ENCODE results near the gene UBE2V1. TPM values are rescaled to one million over a fixed set of nuclear protein-coding genes. Genes with fewer than 3 reads are reported as not detected.

Gene UBE2V1
- total and polyA plus RNA-seq, 2 of the 13 experiments (the other 11 are each of a cell fraction or from before 2014, with no cell fraction given), result 81.3 to 132 TPM

GRCh38 chr20:50120935-50121693 lies 8.2 kb upstream of the UBE2V1 start (continued):
- peak; percentile 93 for TF ChIP-seq ZNF501 (CRISPR knock-in tag; IDR thresholded peaks at IDR 0.05)
- TF ChIP-seq RBM39 (IDR thresholded peaks at IDR 0.05; ENCODE audit: low read depth, low read length, poor library complexity, severe bottlenecking), result no peak
- TF ChIP-seq, protein P1, sequence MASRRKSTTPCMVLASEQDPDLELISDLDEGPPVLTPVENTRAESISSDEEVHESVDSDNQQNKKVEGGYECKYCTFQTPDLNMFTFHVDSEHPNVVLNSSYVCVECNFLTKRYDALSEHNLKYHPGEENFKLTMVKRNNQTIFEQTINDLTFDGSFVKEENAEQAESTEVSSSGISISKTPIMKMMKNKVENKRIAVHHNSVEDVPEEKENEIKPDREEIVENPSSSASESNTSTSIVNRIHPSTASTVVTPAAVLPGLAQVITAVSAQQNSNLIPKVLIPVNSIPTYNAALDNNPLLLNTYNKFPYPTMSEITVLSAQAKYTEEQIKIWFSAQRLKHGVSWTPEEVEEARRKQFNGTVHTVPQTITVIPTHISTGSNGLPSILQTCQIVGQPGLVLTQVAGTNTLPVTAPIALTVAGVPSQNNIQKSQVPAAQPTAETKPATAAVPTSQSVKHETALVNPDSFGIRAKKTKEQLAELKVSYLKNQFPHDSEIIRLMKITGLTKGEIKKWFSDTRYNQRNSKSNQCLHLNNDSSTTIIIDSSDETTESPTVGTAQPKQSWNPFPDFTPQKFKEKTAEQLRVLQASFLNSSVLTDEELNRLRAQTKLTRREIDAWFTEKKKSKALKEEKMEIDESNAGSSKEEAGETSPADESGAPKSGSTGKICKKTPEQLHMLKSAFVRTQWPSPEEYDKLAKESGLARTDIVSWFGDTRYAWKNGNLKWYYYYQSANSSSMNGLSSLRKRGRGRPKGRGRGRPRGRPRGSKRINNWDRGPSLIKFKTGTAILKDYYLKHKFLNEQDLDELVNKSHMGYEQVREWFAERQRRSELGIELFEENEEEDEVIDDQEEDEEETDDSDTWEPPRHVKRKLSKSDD (CRISPR knock-in tag; IDR thresholded peaks at IDR 0.05; ENCODE audit: low read depth), result 0 out of 2 replicates have a peak, but pooled peaks have one; percentile 72
- TF ChIP-seq, protein P2, sequence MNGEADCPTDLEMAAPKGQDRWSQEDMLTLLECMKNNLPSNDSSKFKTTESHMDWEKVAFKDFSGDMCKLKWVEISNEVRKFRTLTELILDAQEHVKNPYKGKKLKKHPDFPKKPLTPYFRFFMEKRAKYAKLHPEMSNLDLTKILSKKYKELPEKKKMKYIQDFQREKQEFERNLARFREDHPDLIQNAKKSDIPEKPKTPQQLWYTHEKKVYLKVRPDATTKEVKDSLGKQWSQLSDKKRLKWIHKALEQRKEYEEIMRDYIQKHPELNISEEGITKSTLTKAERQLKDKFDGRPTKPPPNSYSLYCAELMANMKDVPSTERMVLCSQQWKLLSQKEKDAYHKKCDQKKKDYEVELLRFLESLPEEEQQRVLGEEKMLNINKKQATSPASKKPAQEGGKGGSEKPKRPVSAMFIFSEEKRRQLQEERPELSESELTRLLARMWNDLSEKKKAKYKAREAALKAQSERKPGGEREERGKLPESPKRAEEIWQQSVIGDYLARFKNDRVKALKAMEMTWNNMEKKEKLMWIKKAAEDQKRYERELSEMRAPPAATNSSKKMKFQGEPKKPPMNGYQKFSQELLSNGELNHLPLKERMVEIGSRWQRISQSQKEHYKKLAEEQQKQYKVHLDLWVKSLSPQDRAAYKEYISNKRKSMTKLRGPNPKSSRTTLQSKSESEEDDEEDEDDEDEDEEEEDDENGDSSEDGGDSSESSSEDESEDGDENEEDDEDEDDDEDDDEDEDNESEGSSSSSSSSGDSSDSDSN (CRISPR knock-in tag; IDR thresholded peaks at IDR 0.05), result peak; percentile 66
- TF ChIP-seq ZNF607 (CRISPR knock-in tag; IDR thresholded peaks at IDR 0.05; ENCODE audit: borderline replicate concordance), result no peak
- TF ChIP-seq ZBTB33 (CRISPR knock-in tag; IDR thresholded peaks at IDR 0.05), result peak; percentile 69
- peak; percentile 43; the same call in 1 of the 2 replicates for TF ChIP-seq ZNF776 (CRISPR knock-in tag; IDR thresholded peaks at IDR 0.05)
- peak; percentile 88 for TF ChIP-seq TEAD3 (CRISPR knock-in tag; optimal IDR thresholded peaks at IDR 0.05; ENCODE audit: borderline replicate concordance)
- TF ChIP-seq ZC3H13 (CRISPR knock-in tag; IDR thresholded peaks at IDR 0.05), result 0 out of 2 replicates have a peak, but pooled peaks have one; percentile 33
- TF ChIP-seq ZNF367 (CRISPR knock-in tag; IDR thresholded peaks at IDR 0.05; ENCODE audit: borderline replicate concordance), result no peak
- TF ChIP-seq, protein P3, sequence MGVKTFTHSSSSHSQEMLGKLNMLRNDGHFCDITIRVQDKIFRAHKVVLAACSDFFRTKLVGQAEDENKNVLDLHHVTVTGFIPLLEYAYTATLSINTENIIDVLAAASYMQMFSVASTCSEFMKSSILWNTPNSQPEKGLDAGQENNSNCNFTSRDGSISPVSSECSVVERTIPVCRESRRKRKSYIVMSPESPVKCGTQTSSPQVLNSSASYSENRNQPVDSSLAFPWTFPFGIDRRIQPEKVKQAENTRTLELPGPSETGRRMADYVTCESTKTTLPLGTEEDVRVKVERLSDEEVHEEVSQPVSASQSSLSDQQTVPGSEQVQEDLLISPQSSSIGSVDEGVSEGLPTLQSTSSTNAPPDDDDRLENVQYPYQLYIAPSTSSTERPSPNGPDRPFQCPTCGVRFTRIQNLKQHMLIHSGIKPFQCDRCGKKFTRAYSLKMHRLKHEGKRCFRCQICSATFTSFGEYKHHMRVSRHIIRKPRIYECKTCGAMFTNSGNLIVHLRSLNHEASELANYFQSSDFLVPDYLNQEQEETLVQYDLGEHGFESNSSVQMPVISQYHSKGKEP (CRISPR knock-in tag; IDR thresholded peaks at IDR 0.05), result 0 out of 2 replicates have a peak, but pooled peaks have one; percentile 17
- 0 out of 2 replicates have a peak, but pooled peaks have one; percentile 60 for TF ChIP-seq ZNF430 (CRISPR knock-in tag; IDR thresholded peaks at IDR 0.05)
- 0 out of 2 replicates have a peak, but pooled peaks have one; percentile 37 for TF ChIP-seq KAT8 (CRISPR knock-in tag; IDR thresholded peaks at IDR 0.05)
- peak; percentile 83 for TF ChIP-seq KLF13 (CRISPR knock-in tag; IDR thresholded peaks at IDR 0.05)
- TF ChIP-seq, protein P4, sequence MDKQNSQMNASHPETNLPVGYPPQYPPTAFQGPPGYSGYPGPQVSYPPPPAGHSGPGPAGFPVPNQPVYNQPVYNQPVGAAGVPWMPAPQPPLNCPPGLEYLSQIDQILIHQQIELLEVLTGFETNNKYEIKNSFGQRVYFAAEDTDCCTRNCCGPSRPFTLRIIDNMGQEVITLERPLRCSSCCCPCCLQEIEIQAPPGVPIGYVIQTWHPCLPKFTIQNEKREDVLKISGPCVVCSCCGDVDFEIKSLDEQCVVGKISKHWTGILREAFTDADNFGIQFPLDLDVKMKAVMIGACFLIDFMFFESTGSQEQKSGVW (CRISPR knock-in tag; IDR thresholded peaks at IDR 0.05; ENCODE audit: borderline replicate concordance), result no peak
- TF ChIP-seq, protein P5, sequence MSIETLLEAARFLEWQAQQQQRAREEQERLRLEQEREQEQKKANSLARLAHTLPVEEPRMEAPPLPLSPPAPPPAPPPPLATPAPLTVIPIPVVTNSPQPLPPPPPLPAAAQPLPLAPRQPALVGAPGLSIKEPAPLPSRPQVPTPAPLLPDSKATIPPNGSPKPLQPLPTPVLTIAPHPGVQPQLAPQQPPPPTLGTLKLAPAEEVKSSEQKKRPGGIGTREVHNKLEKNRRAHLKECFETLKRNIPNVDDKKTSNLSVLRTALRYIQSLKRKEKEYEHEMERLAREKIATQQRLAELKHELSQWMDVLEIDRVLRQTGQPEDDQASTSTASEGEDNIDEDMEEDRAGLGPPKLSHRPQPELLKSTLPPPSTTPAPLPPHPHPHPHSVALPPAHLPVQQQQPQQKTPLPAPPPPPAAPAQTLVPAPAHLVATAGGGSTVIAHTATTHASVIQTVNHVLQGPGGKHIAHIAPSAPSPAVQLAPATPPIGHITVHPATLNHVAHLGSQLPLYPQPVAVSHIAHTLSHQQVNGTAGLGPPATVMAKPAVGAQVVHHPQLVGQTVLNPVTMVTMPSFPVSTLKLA (IDR thresholded peaks at IDR 0.05), result no peak; the same call in 1 of the 2 replicates
